Activated naive CD4-positive, alpha-beta T cell treated with anti-CD3 and anti-CD28 coated beads for 36 hours (primary cell): ENCODE measurements around the gene TPBGL. TPM values are rescaled to one million over a fixed set of nuclear protein-coding genes. Genes with fewer than 3 reads are reported as not detected.

ENCODE experiments used
- CTCF ChIA-PET: fragments of 350-600 bp; sonication (Branson Sonifier 250); formaldehyde crosslinking; loops from one replicate; lab custom pipeline; 2021; ENCODE audit warnings: antibody characterized with exemption; lab: Charles Lee
- DNase-seq: peaks from one replicate; pipeline ENCODE4 v3.0.0-alpha.2; 2020
- H3K27ac Mint-ChIP-seq: one replicate; pipeline ENCODE4 v1.8.0; 2021; ENCODE audit warnings: mild to moderate bottlenecking, mixed read lengths
- H3K27me3 Mint-ChIP-seq: one replicate; pipeline ENCODE4 v1.8.0; 2021; ENCODE audit warnings: low read depth, mixed read lengths
- H3K36me3 Mint-ChIP-seq: one replicate; pipeline ENCODE4 v1.8.0; 2021; ENCODE audit warnings: low read depth, mixed read lengths
- H3K4me1 Mint-ChIP-seq: one replicate; pipeline ENCODE4 v1.8.0; 2021; ENCODE audit warnings: low read depth, mixed read lengths
- H3K4me3 Mint-ChIP-seq: one replicate; pipeline ENCODE4 v1.8.0; 2021; ENCODE audit warnings: mild to moderate bottlenecking, moderate library complexity, mixed read lengths
- H3K9me3 Mint-ChIP-seq: one replicate; pipeline ENCODE4 v1.8.0; 2021; ENCODE audit warnings: mixed read lengths
- intact Hi-C: fragments of 100-400 bp; cut with micrococcal nuclease; formaldehyde crosslinking; loops from one replicate; pipeline ENCODE4 v1.15.1; 2023
- total RNA-seq, 2 experiments: library from RNA; stranded (reverse); gene quantifications; one replicate each; pipeline ENCODE4 v1.2.3, GENCODE V29; 2021

The TPBGL gene
- total RNA-seq, 2 experiments from 2014 or later: not detected

- peaks cover 12% of the 10 kb centered on the region for H3K27me3 Mint-ChIP-seq
- no peak overlapping the region for H3K4me3 Mint-ChIP-seq
- no peaks in the 10 kb centered on the region for H3K4me1 Mint-ChIP-seq
- CTCF ChIA-PET: interaction anchor here (1.1 to 4.8 kb wide), 7 partner anchors 10 to 76 kb away, joined by 3 to 20 read pairs (median 6); no protein-coding TSS in a partner anchor
- no peak for DNase-seq
- H3K36me3 Mint-ChIP-seq: no peaks in the 10 kb centered on the region
- H3K9me3 Mint-ChIP-seq: no peaks in the 10 kb centered on the region
- no peak overlapping the region for H3K27ac Mint-ChIP-seq
- intact Hi-C loops: loop anchor here (1.0 kb wide), 1 partner anchor 19 kb away; no protein-coding TSS in a partner anchor
These were observed 25.7 kb upstream of the TPBGL start for GRCh38 chr11:75214843-75215242.

DNA sequence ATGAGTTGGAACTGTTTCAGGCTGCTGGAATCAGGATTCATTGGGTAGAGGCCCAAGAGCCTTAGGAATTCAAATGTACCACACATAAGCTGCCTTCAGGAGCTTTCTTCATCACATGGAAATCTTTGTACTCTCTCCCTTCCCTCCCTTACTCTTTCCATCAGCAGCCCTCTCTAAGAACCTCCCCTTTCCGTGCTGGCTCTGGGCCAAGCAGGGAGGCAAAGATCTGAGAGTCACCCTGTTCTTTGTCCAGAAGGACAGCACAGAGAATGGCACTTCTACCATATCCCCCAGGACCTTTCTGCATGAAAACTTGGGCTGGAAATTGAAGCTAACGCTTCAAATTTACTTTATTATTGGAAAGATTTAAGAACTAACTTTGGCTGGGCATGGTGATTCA lies 20.7 kb upstream of the TPBGL start:
- no peak overlapping the region for H3K27ac Mint-ChIP-seq
- no peak overlapping the region for H3K4me3 Mint-ChIP-seq
- peaks cover 10% of the 10 kb centered on the region for H3K27me3 Mint-ChIP-seq
- H3K36me3 Mint-ChIP-seq: no peaks in the 10 kb centered on the region
- no peaks in the 10 kb centered on the region for H3K4me1 Mint-ChIP-seq
- H3K9me3 Mint-ChIP-seq: no peaks in the 10 kb centered on the region
- intact Hi-C loops: no loop called here
- CTCF ChIA-PET: interaction anchor here (2.5 kb wide), 1 partner anchor 21 kb away, joined by 6 read pairs; the partner anchor contains the start of gene TPBGL
- no peak for DNase-seq

DNA sequence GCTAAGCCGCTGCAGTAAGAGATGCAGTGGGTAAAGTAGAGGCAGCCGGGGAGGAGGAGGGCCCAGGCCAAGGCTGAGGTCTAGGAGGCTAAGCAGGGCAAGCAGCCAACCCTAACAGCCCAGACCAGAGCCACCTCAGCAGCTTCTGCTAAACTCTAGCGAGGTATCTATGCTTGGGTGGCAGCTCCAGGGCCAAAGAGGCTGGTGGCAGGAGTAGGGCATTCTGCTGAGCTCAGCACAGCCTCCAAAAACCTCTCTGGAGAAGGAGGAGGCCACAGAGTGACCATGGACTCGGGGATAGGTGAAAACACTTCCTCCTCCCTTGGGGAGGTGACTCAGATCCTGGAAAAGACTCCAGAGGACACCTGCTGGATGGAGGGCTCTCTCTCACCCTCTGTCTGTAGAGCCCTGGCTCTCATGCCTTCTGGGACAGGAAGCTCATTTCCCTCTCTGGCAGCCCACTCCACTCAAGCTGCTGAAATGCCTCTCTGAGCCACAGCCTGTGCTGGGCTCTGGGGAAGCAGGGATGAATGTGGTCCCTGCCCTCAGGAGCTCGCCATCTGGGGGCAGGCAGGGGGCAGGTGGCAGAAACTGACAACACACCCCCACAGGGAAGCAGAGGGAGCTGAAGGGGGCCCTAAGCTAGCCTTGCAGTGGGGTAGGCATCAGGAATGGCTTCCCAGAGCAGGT lies 16.5 kb upstream of the TPBGL start:
- Mint-ChIP-seq H3K4me1 (no peaks in the 10 kb centered on the region), H3K27me3 (no peaks in the 10 kb centered on the region), H3K36me3 (no peaks in the 10 kb centered on the region), H3K9me3 (no peaks in the 10 kb centered on the region), H3K4me3 (no peak overlapping the region), H3K27ac (no peak overlapping the region)
- no peak for DNase-seq
- CTCF ChIA-PET: interaction anchor here (1.2 to 1.8 kb wide), 3 partner anchors 17 to 84 kb away, joined by 5 to 6 read pairs (median 5); no protein-coding TSS in a partner anchor
- intact Hi-C loops: no loop called here

- Mint-ChIP-seq H3K27ac (no peak overlapping the region), H3K27me3 (no peaks in the 10 kb centered on the region), H3K4me1 (no peaks in the 10 kb centered on the region), H3K36me3 (no peaks in the 10 kb centered on the region), H3K9me3 (no peaks in the 10 kb centered on the region), H3K4me3 (no peak overlapping the region)
- intact Hi-C loops: no loop called here
- no peak for DNase-seq
- CTCF ChIA-PET: interaction anchor here (0.8 to 1.5 kb wide), 2 partner anchors 22 to 203 kb away, joined by 3 to 4 read pairs; no protein-coding TSS in a partner anchor
These were observed 14.8 kb upstream of the TPBGL start for GRCh38 chr11:75225794-75226193.

GRCh38 chr11:75229466-75229865 lies 11.1 kb upstream of the TPBGL start:
- CTCF ChIA-PET: interaction anchor here (3.5 kb wide), 1 partner anchor 12 kb away, joined by 12 read pairs; no protein-coding TSS in a partner anchor

GRCh38 chr11:75230621-75231020 lies 10.0 kb upstream of the TPBGL start:
- CTCF ChIA-PET: interaction anchor here (1.5 to 3.5 kb wide), 2 partner anchors 11 to 26 kb away, joined by 5 to 12 read pairs; no protein-coding TSS in a partner anchor
- H3K9me3 Mint-ChIP-seq: no peaks in the 10 kb centered on the region
- no peak for DNase-seq
- no peak overlapping the region for H3K27ac Mint-ChIP-seq
- H3K36me3 Mint-ChIP-seq: no peaks in the 10 kb centered on the region
- intact Hi-C loops: no loop called here
- no peaks in the 10 kb centered on the region for H3K27me3 Mint-ChIP-seq
- H3K4me1 Mint-ChIP-seq: no peaks in the 10 kb centered on the region
- no peak overlapping the region for H3K4me3 Mint-ChIP-seq

More at GRCh38 chr11:75229466-75229865, 11.1 kb upstream of the TPBGL start:
- no peaks in the 10 kb centered on the region for H3K9me3 Mint-ChIP-seq
- H3K4me3 Mint-ChIP-seq: no peak overlapping the region
- H3K4me1 Mint-ChIP-seq: no peaks in the 10 kb centered on the region
- no peak overlapping the region for H3K27ac Mint-ChIP-seq
- intact Hi-C loops: no loop called here
- H3K36me3 Mint-ChIP-seq: no peaks in the 10 kb centered on the region
- H3K27me3 Mint-ChIP-seq: no peaks in the 10 kb centered on the region
- DNase-seq: no peak

GRCh38 chr11:75233754-75234172 lies 6.8 kb upstream of the TPBGL start:
- peaks cover 1% of the 10 kb centered on the region for H3K27me3 Mint-ChIP-seq
- H3K9me3 Mint-ChIP-seq: no peaks in the 10 kb centered on the region
- no peak overlapping the region for H3K4me3 Mint-ChIP-seq
- CTCF ChIA-PET: interaction anchor here (0.9 to 1.3 kb wide), 3 partner anchors 8 to 94 kb away, joined by 3 to 4 read pairs (median 3); no protein-coding TSS in a partner anchor
- DNase-seq: peak; percentile 52
- H3K27ac Mint-ChIP-seq: no peak overlapping the region
- no peaks in the 10 kb centered on the region for H3K36me3 Mint-ChIP-seq
- intact Hi-C loops: loop anchor here (1.0 kb wide), 1 partner anchor 19 kb away; no protein-coding TSS in a partner anchor
- no peaks in the 10 kb centered on the region for H3K4me1 Mint-ChIP-seq

DNA sequence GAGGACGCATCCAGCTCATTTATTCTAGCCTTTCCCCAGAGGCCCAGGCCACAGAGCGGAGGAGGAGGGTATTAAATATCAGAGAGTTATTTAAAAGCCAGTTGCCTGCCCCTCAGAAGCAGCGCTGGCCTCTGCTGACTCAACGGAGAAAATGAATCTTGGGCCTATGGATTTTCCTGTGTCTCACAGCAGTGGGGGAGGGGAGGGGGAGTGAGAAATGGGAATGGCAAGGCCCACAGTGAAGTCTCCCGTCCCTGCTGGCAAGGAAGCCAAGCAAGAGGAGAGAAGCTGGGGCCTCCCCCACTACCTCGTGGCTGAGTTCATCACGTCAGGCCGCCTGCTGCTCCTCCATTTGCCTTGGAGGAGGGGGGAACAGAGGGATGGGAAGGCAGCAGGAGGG lies 4.5 kb upstream of the TPBGL start:
- no peaks in the 10 kb centered on the region for H3K36me3 Mint-ChIP-seq
- H3K4me1 Mint-ChIP-seq: peaks cover 6% of the 10 kb centered on the region
- H3K27ac Mint-ChIP-seq: no peak overlapping the region
- no peaks in the 10 kb centered on the region for H3K9me3 Mint-ChIP-seq
- H3K27me3 Mint-ChIP-seq: peaks cover 16% of the 10 kb centered on the region
- intact Hi-C loops: no loop called here
- CTCF ChIA-PET: interaction anchor here (1.3 to 17.6 kb wide), 4 partner anchors 13 to 94 kb away, joined by 4 to 445 read pairs (median 28); no protein-coding TSS in a partner anchor
- no peak overlapping the region for H3K4me3 Mint-ChIP-seq
- DNase-seq: no peak

DNA sequence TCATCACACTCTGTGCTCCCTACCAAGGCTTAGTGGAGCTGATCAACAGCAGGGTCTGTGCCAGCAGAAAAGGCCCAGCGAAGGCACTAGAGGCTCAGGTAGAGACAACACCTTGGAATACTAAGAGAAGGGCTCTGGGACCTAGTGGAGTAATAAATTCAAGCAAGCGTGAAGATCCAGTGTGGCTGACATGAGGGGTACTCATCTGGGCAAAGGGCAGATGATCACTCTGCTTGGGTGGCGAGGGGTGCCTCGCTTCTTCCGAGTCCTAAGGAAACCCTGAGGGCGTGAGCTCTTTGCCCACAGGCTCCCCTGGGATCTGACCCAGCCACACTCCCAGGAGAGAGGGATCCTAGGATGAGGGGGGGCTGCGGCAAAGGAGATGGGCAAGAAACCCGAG lies 3.5 kb upstream of the TPBGL start:
- no peak for DNase-seq
- Mint-ChIP-seq H3K4me3 (no peak overlapping the region), H3K27ac (no peak overlapping the region), H3K36me3 (no peaks in the 10 kb centered on the region), H3K9me3 (no peaks in the 10 kb centered on the region), H3K4me1 (peaks cover 6% of the 10 kb centered on the region), H3K27me3 (peaks cover 17% of the 10 kb centered on the region)
- CTCF ChIA-PET: interaction anchor here (1.3 to 17.6 kb wide), 3 partner anchors 13 to 95 kb away, joined by 4 to 445 read pairs (median 47); no protein-coding TSS in a partner anchor
- intact Hi-C loops: no loop called here

GRCh38 chr11:75238595-75239440 lies 1.8 kb upstream of the TPBGL start:
- intact Hi-C loops: no loop called here
- H3K27me3 Mint-ChIP-seq: peaks cover 31% of the 10 kb centered on the region
- CTCF ChIA-PET: interaction anchor here (0.5 to 17.6 kb wide), 6 partner anchors 11 to 216 kb away, joined by 3 to 445 read pairs (median 25); no protein-coding TSS in a partner anchor

GRCh38 chr11:75239531-75240290 lies 863 bp upstream of the TPBGL start:
- CTCF ChIA-PET: interaction anchor here (0.5 to 17.6 kb wide), 6 partner anchors 10 to 138 kb away, joined by 3 to 445 read pairs (median 25); no protein-coding TSS in a partner anchor
- H3K4me3 Mint-ChIP-seq: peak overlapping the region; percentile 71
- intact Hi-C loops: loop anchor here (2.0 kb wide), 1 partner anchor 311 kb away; no protein-coding TSS in a partner anchor
- no peaks in the 10 kb centered on the region for H3K9me3 Mint-ChIP-seq
- peaks cover 33% of the 10 kb centered on the region for H3K27me3 Mint-ChIP-seq
- peaks cover 10% of the 10 kb centered on the region for H3K4me1 Mint-ChIP-seq
- H3K27ac Mint-ChIP-seq: no peak overlapping the region
- no peaks in the 10 kb centered on the region for H3K36me3 Mint-ChIP-seq
- no peak for DNase-seq

More at GRCh38 chr11:75238595-75239440, 1.8 kb upstream of the TPBGL start:
- peaks cover 10% of the 10 kb centered on the region for H3K4me1 Mint-ChIP-seq
- H3K4me3 Mint-ChIP-seq: no peak overlapping the region
- no peak overlapping the region for H3K27ac Mint-ChIP-seq
- no peak for DNase-seq
- no peaks in the 10 kb centered on the region for H3K9me3 Mint-ChIP-seq
- no peaks in the 10 kb centered on the region for H3K36me3 Mint-ChIP-seq
